ENCODE measurements around the gene TNIP2.

Gene TNIP2

DNA sequence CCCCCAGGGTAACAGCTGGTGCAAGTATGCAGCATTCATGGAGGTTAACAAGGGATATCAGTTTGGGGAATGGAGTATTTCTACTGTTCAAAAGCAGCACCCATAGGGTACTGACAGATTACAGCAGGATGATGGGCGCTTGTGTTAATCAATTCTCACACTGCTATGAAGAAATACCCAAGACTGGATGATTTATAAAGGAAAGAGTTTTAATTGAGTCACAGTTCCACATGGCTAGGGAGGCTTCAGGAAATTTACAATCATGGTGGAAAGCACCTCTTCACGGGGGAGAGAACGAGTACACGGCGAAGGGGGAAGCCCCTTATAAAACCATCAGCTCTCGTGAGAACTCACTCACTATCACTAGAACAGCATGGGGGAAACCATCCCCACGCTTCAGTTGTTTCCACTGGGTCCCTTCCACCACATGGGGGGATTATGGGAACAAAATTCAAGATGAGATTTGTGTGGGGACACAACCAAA is 64.1 kb downstream of the TNIP2 start:
- peaks cover 46% of the 10 kb centered on the region for H3K36me3 Mint-ChIP-seq

More for the DNA sequence above, 64.1 kb downstream of the TNIP2 start:
- no peak overlapping the region for H3K4me3 Mint-ChIP-seq
- no peak overlapping the region for H3K27ac Mint-ChIP-seq
- no peak for DNase-seq
- no peaks in the 10 kb centered on the region for H3K9me3 Mint-ChIP-seq
- CTCF ChIA-PET: no interaction called here
- H3K4me1 Mint-ChIP-seq: no peaks in the 10 kb centered on the region
- H3K27me3 Mint-ChIP-seq: no peaks in the 10 kb centered on the region
